HepG2 (cell line): ENCODE results near the gene SF1. TPM values are rescaled to one million over a fixed set of nuclear protein-coding genes. Genes with fewer than 3 reads are reported as not detected.

ENCODE experiments used
- ATAC-seq: fragments of 200-7000 bp; cut with Tn5 transposase; 3 replicates; pipeline ENCODE4 v1.9.1; 2020; ENCODE audit warnings: mild to moderate bottlenecking, moderate library complexity
- BruUV-seq: library from RNA; stranded (reverse); fragments of 400-500 nt; replicated peaks from 2 replicates; lab custom pipeline; 2021; lab: Mats Ljungman, UMichigan
- CTCF ChIA-PET: fragments of 300-600 bp; formaldehyde crosslinking; extraction: SDS; loops from one replicate; lab custom pipeline; 2021; ENCODE audit warnings: low total read pairs, inconsistent platforms, low intra/inter-chr PET ratio; lab: Yijun Ruan, JAX
- POLR2A ChIA-PET: fragments of 350-600 bp; sonication (Branson Sonifier 250); formaldehyde crosslinking; loops from one replicate; lab custom pipeline; 2020; ENCODE audit warnings: antibody characterized with exemption, inconsistent platforms; lab: Yijun Ruan, JAX
- DNase-seq: peaks from one replicate; pipeline ENCODE4 v3.0.0-alpha.2; 2015; ENCODE audit warnings: low spot score
- FAIRE-seq: peaks from 3 replicates; lab custom pipeline; 2011; peaks lifted over from hg19 to GRCh38; lab: Jason Lieb, UNC
- H2AFZ ChIP-seq: one replicate; pipeline ENCODE4 v1.6.1; 2011; ENCODE audit warnings: low read length, inconsistent platforms
- H3K27ac ChIP-seq: fragments of 300-600 bp; 3 replicates; pipeline ENCODE4 v1.8.0; 2011; ENCODE audit warnings: mixed run types, mild to moderate bottlenecking, mixed read lengths, low read length, inconsistent platforms; ENCODE audit not compliant: insufficient read depth; ENCODE audit errors: extremely low read length
- H3K27me3 ChIP-seq, 2 experiments: fragments of 200-600 bp in 1 of 2; 2 replicates in 1 of 2; 3 replicates in 1 of 2; pipeline versions ENCODE4 v1.6.0 to v1.8.0; 2011; ENCODE audit warnings: low read length in 2 of 2, mild to moderate bottlenecking in 2 of 2, moderate library complexity in 2 of 2, inconsistent platforms in 1 of 2; ENCODE audit not compliant: insufficient read depth in 2 of 2, control insufficient read depth in 1 of 2
- H3K36me3 ChIP-seq, 2 experiments: fragments of 200-600 bp in 1 of 2; replicated peaks in 1 of 2; 2 replicates in 1 of 2; 3 replicates in 1 of 2; pipeline versions ENCODE4 v1.5.1 to v1.8.0; 2011; ENCODE audit warnings: low read length in 2 of 2, inconsistent platforms in 1 of 2; ENCODE audit not compliant: insufficient read depth in 2 of 2, control insufficient read depth in 1 of 2
- H3K4me1 ChIP-seq: 2 replicates; pipeline ENCODE4 v1.5.1; 2012; ENCODE audit warnings: low read length, inconsistent platforms; ENCODE audit not compliant: insufficient read depth
- H3K4me2 ChIP-seq: 2 replicates; pipeline ENCODE4 v1.6.0; 2011; ENCODE audit warnings: low read depth, low read length, inconsistent platforms
- H3K4me3 ChIP-seq, 3 experiments: fragments of 200-600 bp in 1 of 3; sonication (generic), shearing (Covaris generic) in 1 of 3; replicated peaks in 1 of 3; 2 replicates each; pipeline ENCODE4 v1.5.1; 2011 to 2016; ENCODE audit warnings: low read length in 3 of 3, inconsistent platforms in 2 of 3, low read depth in 2 of 3, mild to moderate bottlenecking in 2 of 3, control low read depth in 1 of 3, mixed read lengths in 1 of 3; ENCODE audit not compliant: insufficient read depth in 1 of 3
- H3K79me2 ChIP-seq: one replicate; pipeline ENCODE4 v1.6.1; 2011; ENCODE audit warnings: low read length, inconsistent platforms; ENCODE audit not compliant: insufficient read depth
- H3K9ac ChIP-seq: 2 replicates; pipeline ENCODE4 v1.6.0; 2011; ENCODE audit warnings: mild to moderate bottlenecking, low read depth, low read length, inconsistent platforms; ENCODE audit not compliant: insufficient read depth
- H3K9me3 ChIP-seq: 2 replicates; pipeline ENCODE4 v1.5.1; 2012; ENCODE audit warnings: mild to moderate bottlenecking, low read length
- H4K20me1 ChIP-seq: 2 replicates; pipeline ENCODE4 v1.6.0; 2011; ENCODE audit warnings: inconsistent platforms, mild to moderate bottlenecking, low read length, moderate library complexity; ENCODE audit not compliant: insufficient read depth
- ETV5 ChIP-seq: IDR thresholded peaks from 2 replicates; pipeline ENCODE4 v1.6.1; 2018; ENCODE audit warnings: missing biosample characterization, missing genetic modification reagents, inconsistent platforms, borderline replicate concordance
- KDM5A ChIP-seq: fragments of 200-600 bp; sonication (generic); IDR thresholded peaks from 2 replicates; pipeline ENCODE4 v1.7.0; 2018; ENCODE audit warnings: antibody characterized with exemption, mild to moderate bottlenecking, low read length, borderline replicate concordance
- TRIM24 ChIP-seq: sonication (generic); formaldehyde crosslinking; IDR thresholded peaks from 2 replicates; pipeline ENCODE4 v1.8.0; 2022; ENCODE audit warnings: mild to moderate bottlenecking, missing genetic modification reagents
- ZNF180 ChIP-seq: sonication (generic); formaldehyde crosslinking; IDR thresholded peaks from 2 replicates; pipeline ENCODE4 v1.4.0; 2020; ENCODE audit warnings: low read depth, missing genetic modification reagents, borderline replicate concordance
- ZNF367 ChIP-seq: sonication (generic); formaldehyde crosslinking; IDR thresholded peaks from 2 replicates; pipeline ENCODE4 v1.4.0; 2020; ENCODE audit warnings: missing genetic modification reagents, borderline replicate concordance
- ZSCAN29 ChIP-seq: sonication (generic); formaldehyde crosslinking; conservative IDR thresholded peaks from 2 replicates; pipeline ENCODE4 v1.4.0; 2020; ENCODE audit warnings: mild to moderate bottlenecking, missing genetic modification reagents
- WGBS: methylation state at CpG from one replicate; pipeline ENCODE4 v1.1.6; 2017; ENCODE audit warnings: low lambda C conversion rate; 5-methylcytosine and 5-hydroxymethylcytosine counted together
- in situ Hi-C: cut with HindIII; loops from 2 replicates; pipeline ENCODE4 v1.10.0; 2017; ENCODE audit warnings: low pct_unique_long_range_greater_than_20kb; ENCODE audit not compliant: extremely low pct_ligation_motif_present
- intact Hi-C: fragments of 100-400 bp; cut with micrococcal nuclease; formaldehyde crosslinking; loops from one replicate; pipeline ENCODE4 v1.10.0; 2022; ENCODE audit not compliant: unreplicated experiment
- polyA plus RNA-seq, 8 experiments: library from polyadenylated mRNA; depleted of rRNA in 3 of 8; stranded (reverse) in 7 of 8; unstranded in 1 of 8; fragments of >200 nt; fragmentation: Illumina TruSeq in 4 of 8; extraction: Trizol in 4 of 8; gene quantifications; 2 replicates each; pipeline versions ENCODE4 v1.2.1 to v1.2.3, GENCODE V29; 2011 to 2016; ENCODE audit warnings: low read depth in 4 of 8, missing spikeins in 1 of 8, mixed read lengths in 1 of 8; ENCODE audit not compliant: insufficient read depth in 1 of 8
- total RNA-seq, 5 experiments: library from RNA; depleted of rRNA; stranded (reverse); fragments of >200 nt; fragmentation: Illumina TruSeq; extraction: Trizol; gene quantifications; 2 replicates each; pipeline ENCODE4 v1.2.3, GENCODE V29; 2016; ENCODE audit warnings: low read depth in 1 of 5
- TF ChIP-seq, protein P1 (sequence below): sonication (generic); formaldehyde crosslinking; IDR thresholded peaks from 2 replicates; pipeline ENCODE4 v1.5.1; 2020; ENCODE audit warnings: missing genetic modification reagents, mild to moderate bottlenecking, borderline replicate concordance

SF1 gene
- total and polyA plus RNA-seq, 2 of the 13 experiments (the other 11 are each of a cell fraction or from before 2014, with no cell fraction given): 55.5 to 70.4 TPM

DNA sequence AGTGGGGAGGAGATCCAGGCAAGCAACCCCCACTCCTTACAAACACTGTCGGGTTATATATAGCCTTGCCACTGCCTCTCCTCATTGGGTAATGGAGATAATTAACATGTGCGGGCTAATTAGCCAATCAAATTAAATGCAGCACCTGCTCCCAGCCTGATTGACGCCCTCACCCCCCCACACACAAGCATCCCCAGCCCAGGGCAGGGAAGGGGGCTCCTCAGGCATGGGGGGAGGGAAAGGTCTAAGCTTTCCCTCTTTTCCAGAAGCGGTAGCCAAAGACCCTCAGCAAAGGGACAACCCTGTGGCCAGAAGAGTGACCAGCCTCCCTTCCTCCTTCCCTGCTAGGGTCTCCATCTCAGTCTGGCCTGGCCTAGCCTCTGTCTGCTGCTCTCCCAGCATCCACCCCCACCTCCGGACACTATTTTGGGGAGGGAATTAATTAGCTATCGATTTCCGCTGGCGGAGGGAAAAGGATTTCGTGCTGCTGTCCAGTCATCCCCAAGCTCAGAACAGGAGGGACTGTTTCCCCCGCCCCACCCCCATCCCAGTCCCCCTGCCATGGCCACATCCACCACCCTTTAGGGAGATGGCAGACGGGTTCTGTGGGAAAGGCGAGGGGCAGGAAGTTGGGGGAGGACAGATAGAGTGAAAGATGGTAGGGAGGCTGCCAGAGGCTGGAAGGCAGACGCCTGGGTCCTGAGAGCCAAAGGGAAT, 62.4 kb downstream of the SF1 start:
- ATAC-seq (no peak), DNase-seq (no peak), FAIRE-seq (no peak)
- 35% methylated on average over 10 of the region's 13 CpGs for WGBS
- Histone ChIP-seq H3K27me3 (peaks cover 6 to 71% of the 10 kb centered on the region in 2 experiments; a peak in 4 of 5 replicates), H3K4me1 (peaks cover 3% of the 10 kb centered on the region; the same call in 1 of the 2 replicates), H4K20me1 (no peaks in the 10 kb centered on the region), H3K9ac (no peak overlapping the region), H3K4me3 (no peak overlapping the region), H3K79me2 (no peaks in the 10 kb centered on the region), H3K27ac (no peak overlapping the region), H3K36me3 (no peaks in the 10 kb centered on the region), H3K4me2 (no peak overlapping the region), H3K9me3 (no peaks in the 10 kb centered on the region), H2AFZ (no peak overlapping the region)
- intact Hi-C loops: no loop called here
- ChIA-PET POLR2A (no interaction called here), CTCF (no interaction called here)
- BruUV-seq: no TSS peak
- in situ Hi-C loops: no loop called here
- TF ChIP-seq ZSCAN29 (CRISPR knock-in tag) (no peak), KDM5A (no peak), ETV5 (CRISPR knock-in tag) (no peak), ZNF180 (CRISPR knock-in tag) (no peak), ZNF367 (CRISPR knock-in tag) (no peak), TRIM24 (CRISPR knock-in tag) (no peak)
- TF ChIP-seq, protein P1, sequence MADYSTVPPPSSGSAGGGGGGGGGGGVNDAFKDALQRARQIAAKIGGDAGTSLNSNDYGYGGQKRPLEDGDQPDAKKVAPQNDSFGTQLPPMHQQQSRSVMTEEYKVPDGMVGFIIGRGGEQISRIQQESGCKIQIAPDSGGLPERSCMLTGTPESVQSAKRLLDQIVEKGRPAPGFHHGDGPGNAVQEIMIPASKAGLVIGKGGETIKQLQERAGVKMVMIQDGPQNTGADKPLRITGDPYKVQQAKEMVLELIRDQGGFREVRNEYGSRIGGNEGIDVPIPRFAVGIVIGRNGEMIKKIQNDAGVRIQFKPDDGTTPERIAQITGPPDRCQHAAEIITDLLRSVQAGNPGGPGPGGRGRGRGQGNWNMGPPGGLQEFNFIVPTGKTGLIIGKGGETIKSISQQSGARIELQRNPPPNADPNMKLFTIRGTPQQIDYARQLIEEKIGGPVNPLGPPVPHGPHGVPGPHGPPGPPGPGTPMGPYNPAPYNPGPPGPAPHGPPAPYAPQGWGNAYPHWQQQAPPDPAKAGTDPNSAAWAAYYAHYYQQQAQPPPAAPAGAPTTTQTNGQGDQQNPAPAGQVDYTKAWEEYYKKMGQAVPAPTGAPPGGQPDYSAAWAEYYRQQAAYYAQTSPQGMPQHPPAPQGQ (CRISPR knock-in tag): no peak
